Activated naive CD8-positive, alpha-beta T cell (primary cell): ENCODE measurements around the gene ZSCAN30.
"Not testable (repeated sequence)": the region's sequence is repeated elsewhere in the genome, so short reads cannot be mapped to it uniquely, and the experiment has no call there.

ENCODE experiments used
- H3K27ac Mint-ChIP-seq: one replicate; pipeline ENCODE4 v1.8.0; 2021; ENCODE audit warnings: mixed read lengths
- H3K27me3 Mint-ChIP-seq: one replicate; pipeline ENCODE4 v1.8.0; 2021; ENCODE audit warnings: mixed read lengths
- H3K36me3 Mint-ChIP-seq: one replicate; pipeline ENCODE4 v1.8.0; 2021; ENCODE audit warnings: mixed read lengths
- H3K4me1 Mint-ChIP-seq: one replicate; pipeline ENCODE4 v1.8.0; 2021; ENCODE audit warnings: low read depth, mixed read lengths
- H3K4me3 Mint-ChIP-seq: one replicate; pipeline ENCODE4 v1.8.0; 2021; ENCODE audit warnings: mild to moderate bottlenecking, mixed read lengths
- H3K9me3 Mint-ChIP-seq: one replicate; pipeline ENCODE4 v1.8.0; 2021; ENCODE audit warnings: low read depth, mixed read lengths

The ZSCAN30 gene

DNA sequence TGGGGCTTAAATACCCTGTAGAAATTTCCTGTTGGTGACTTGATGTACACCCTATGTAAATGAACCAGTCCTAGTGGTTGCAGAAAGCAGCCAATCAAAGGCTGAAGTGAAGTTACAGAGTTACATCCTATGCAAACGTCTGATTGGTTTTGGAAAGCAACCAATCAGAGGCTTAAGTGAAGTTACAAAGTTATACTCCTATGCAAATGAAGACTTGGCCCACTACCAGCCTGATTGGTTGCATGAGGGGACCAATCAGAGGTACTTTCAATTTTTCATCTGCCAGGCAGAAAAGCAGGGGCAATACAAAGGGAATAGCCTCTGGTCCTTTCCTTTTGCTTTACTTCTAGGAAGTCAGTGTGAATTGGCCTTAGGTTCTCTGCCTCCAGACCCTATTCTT, 62.8 kb downstream of the ZSCAN30 start:
- peaks cover 3% of the 10 kb centered on the region for H3K4me1 Mint-ChIP-seq
- H3K27me3 Mint-ChIP-seq: no peaks in the 10 kb centered on the region
- H3K27ac Mint-ChIP-seq: no peak overlapping the region
- H3K4me3 Mint-ChIP-seq: no peak overlapping the region
- no peaks in the 10 kb centered on the region for H3K9me3 Mint-ChIP-seq
- H3K36me3 Mint-ChIP-seq: no peaks in the 10 kb centered on the region

DNA sequence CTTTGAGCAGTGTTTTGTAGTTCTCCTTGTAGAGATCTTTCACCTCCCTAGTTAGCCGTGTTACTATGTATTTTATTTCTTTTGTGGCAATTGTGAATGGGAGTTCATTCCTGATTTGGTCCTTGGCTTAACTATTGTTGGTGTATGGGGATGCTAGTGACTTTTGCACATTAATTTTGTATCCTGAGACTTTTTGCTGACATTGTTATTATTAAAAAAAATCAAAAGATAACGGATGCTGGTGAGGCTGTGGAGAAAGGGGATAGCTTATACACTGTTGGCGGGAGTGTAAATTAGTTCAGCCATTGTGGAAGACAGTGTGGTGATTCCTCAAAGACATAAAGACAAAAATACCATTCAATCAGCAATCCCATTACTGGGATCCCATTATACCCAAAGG, 66.2 kb downstream of the ZSCAN30 start:
- no peak overlapping the region for H3K4me3 Mint-ChIP-seq
- no peak overlapping the region for H3K27ac Mint-ChIP-seq
- no peaks in the 10 kb centered on the region for H3K9me3 Mint-ChIP-seq
- H3K27me3 Mint-ChIP-seq: no peaks in the 10 kb centered on the region
- no peaks in the 10 kb centered on the region for H3K36me3 Mint-ChIP-seq
- H3K4me1 Mint-ChIP-seq: no peaks in the 10 kb centered on the region

DNA sequence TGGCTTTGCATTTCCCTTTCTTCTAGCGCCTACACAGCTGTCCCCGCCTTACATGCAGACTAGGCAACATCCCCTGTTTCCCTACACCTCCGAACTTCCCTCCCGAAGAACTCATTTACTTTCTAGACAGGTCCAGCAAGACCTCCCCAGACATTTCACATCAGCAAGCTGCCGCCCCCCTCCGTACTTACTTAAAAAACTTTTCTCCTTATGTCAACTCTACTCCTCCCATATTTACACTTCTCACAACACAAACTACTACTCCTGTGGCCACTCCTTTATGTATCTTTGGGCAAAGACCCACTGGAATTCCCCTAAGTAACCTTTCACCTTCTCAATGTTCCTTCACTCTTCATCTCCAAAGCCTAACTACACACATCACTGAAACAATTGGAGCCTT, 69.6 kb downstream of the ZSCAN30 start:
- H3K4me3 Mint-ChIP-seq: no peak overlapping the region
- no peaks in the 10 kb centered on the region for H3K27me3 Mint-ChIP-seq
- no peaks in the 10 kb centered on the region for H3K36me3 Mint-ChIP-seq
- no peak overlapping the region for H3K27ac Mint-ChIP-seq
- no peaks in the 10 kb centered on the region for H3K4me1 Mint-ChIP-seq
- H3K9me3 Mint-ChIP-seq: no peaks in the 10 kb centered on the region

DNA sequence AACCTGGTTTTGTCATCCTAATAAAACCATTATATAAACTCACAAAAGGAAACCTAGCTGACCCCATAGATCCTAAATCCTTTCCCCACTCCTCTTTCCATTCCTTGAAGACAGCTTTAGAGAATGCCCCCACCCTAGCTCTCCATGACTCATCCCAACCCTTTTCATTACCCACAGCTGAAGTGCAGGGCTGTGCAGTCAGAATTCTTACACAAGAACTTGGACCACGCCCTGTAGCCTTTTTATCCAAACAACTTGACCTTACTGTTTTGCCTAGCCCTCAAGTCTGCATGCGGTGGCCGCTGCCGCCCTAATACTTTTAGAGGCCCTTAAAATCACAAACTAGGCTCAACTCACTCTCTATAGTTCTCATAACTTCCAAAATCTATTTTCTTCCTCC, 70.7 kb downstream of the ZSCAN30 start:
- not testable (repeated sequence) for H3K27ac Mint-ChIP-seq, H3K9me3 Mint-ChIP-seq, H3K4me1 Mint-ChIP-seq, H3K36me3 Mint-ChIP-seq, H3K4me3 Mint-ChIP-seq, H3K27me3 Mint-ChIP-seq

DNA sequence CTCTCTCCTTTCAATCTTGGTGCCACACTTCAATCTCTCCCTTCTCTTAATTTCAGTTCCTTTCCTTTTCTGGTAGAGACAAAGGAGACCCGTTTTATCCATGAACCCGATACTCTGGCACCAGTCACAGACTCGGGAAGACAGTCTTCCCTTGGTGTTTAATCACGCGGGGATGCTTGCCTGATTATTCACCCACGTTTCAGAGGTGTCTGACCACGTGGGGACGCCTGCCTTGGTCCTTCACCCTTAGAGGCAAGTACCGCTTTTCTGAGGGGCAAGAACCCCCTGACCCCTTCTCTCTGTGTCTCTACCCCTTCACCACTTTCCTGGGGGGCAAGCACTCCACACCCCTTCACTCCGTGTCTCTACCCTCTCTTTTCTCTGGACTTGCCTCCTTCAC, 73.4 kb downstream of the ZSCAN30 start:
- not testable (repeated sequence) for H3K9me3 Mint-ChIP-seq, H3K36me3 Mint-ChIP-seq, H3K4me1 Mint-ChIP-seq, H3K27me3 Mint-ChIP-seq, H3K4me3 Mint-ChIP-seq, H3K27ac Mint-ChIP-seq

DNA sequence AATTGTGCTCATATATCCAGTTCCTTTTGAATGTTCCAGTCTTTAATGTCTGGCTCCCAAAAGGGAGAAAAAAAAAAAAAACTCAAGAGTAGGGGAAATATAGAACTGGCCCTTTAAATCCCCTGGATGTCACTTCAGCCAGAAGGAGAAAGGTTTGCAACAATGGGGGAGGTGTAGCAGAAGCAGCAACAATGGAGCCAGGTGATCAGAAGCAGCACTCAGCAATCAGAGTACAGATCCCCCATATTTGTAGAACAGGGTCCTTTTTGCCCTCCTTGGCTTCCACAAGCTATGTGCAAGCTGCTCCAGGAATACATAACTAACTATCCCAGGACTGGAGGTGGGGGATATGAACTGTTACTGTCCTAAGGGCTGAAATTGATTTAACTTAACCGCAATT, 75.0 kb downstream of the ZSCAN30 start:
- Mint-ChIP-seq H3K27me3 (no peaks in the 10 kb centered on the region), H3K4me1 (no peaks in the 10 kb centered on the region), H3K4me3 (no peak overlapping the region), H3K36me3 (no peaks in the 10 kb centered on the region), H3K9me3 (no peaks in the 10 kb centered on the region), H3K27ac (no peak overlapping the region)

DNA sequence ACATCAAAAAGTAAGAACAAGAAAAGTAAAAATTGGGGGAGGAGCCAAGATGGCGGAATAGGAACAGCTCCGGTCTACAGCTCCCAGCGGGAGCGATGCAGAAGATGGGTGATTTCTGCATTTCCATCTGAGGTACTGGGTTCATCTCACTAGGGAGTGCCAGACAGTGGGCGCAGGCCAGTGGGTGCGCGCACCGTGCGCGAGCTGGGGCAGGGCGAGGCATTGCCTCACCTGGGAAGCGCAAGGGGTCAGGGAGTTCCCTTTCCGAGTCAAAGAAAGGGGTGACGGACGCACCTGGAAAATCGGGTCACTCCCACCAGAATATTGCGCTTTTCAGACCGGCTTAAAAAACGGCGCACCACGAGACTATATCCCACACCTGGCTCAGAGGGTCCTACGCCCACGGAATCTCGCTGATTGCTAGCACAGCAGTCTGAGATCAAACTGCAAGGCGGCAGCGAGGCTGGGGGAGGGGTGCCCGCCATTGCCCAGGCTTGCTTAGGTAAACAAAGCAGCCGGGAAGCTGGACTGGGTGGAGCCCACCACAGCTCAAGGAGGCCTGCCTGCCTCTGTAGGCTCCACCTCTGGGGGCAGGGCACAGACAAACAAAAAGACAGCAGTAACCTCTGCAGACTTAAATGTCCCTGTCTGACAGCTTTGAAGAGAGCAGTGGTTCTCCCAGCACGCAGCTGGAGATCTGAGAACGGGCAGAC, 84.1 kb downstream of the ZSCAN30 start:
- H3K27ac Mint-ChIP-seq, H3K9me3 Mint-ChIP-seq, H3K4me1 Mint-ChIP-seq, H3K4me3 Mint-ChIP-seq, H3K36me3 Mint-ChIP-seq, H3K27me3 Mint-ChIP-seq: not testable (repeated sequence)

DNA sequence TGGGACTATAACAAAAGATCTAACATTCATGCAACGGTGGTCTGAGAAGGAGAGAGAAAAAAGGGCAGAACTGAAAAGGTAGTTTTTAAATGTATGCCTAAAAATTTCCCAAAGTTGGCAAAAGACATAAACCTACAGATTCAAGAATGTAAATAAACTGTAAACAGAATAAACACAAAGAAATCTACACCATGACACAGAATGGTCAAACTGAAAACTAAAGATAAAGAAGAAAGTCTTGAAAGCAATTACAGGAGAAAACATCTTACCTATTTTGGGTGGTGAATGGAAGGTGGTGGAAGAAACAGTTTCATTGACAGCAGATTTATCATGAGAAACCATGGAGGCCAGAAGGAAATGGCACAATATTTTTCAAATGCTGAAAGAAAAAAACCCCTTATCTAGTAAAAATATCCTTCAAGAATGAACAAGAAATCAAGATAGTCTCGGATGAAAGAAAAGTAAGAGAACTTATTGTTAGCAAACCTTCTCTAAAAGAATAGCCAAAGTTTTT, 84.8 kb downstream of the ZSCAN30 start:
- no peaks in the 10 kb centered on the region for H3K36me3 Mint-ChIP-seq

DNA sequence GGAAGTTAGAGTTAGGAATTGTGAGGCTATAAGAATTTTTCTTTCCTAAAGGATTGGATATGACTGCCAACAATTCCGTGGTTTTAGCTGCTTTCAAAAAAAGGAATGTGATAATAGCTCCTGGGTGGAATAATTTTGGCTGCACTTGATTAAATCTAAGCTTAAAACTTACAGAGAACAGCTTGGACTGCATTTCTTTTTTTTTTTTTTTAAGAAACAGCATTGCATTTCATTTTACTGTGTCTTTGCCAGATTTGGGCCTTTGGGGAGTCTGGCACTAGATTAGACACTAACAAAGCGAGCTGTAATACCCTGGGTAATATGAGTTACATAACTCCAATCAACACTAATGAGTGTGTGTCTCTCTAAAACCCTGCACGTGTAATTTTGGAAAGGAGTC, 87.0 kb downstream of the ZSCAN30 start:
- peaks cover 10% of the 10 kb centered on the region for H3K9me3 Mint-ChIP-seq

More for the DNA sequence above, 84.8 kb downstream of the ZSCAN30 start:
- Mint-ChIP-seq H3K27ac (no peak overlapping the region), H3K4me1 (no peaks in the 10 kb centered on the region), H3K4me3 (no peak overlapping the region), H3K27me3 (no peaks in the 10 kb centered on the region), H3K9me3 (peaks cover 10% of the 10 kb centered on the region)

DNA sequence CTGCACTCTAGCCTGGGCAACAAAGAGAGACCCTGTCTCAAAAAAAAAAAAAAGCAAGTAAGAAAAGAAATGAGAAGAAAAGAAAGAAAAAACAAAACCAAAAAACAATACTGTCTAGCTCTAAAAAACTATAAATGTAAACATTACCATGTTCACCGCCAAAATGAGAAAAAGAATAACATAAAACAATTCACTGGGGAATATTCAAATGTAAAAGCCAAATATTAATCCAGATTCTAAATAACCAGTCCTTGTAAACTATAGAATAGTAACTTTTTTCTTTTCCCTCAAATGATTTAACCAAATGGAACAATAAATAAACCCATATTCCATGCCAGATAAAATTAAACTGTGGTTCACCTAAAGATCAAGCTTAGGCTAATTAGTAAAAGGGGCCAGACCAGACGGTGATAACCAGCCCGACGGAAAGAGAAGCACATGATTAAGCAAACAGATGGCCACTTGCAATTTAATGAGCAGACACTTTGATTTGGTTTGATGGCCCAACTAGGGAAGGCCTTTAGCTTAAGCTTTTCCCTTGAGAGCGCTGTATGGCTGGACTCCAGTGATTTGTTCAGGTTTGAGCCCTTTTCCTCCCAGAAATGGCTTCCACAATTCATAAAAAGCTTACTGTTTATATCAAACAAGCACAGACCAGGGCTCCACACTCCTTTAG, 88.6 kb downstream of the ZSCAN30 start:
- H3K4me1 Mint-ChIP-seq: no peaks in the 10 kb centered on the region
- H3K36me3 Mint-ChIP-seq: no peaks in the 10 kb centered on the region
- no peaks in the 10 kb centered on the region for H3K27me3 Mint-ChIP-seq
- no peak overlapping the region for H3K4me3 Mint-ChIP-seq
- H3K27ac Mint-ChIP-seq: no peak overlapping the region
- H3K9me3 Mint-ChIP-seq: peaks cover 10% of the 10 kb centered on the region

More for the DNA sequence above, 87.0 kb downstream of the ZSCAN30 start:
- H3K4me3 Mint-ChIP-seq: no peak overlapping the region
- no peaks in the 10 kb centered on the region for H3K36me3 Mint-ChIP-seq
- no peaks in the 10 kb centered on the region for H3K27me3 Mint-ChIP-seq
- no peaks in the 10 kb centered on the region for H3K4me1 Mint-ChIP-seq
- H3K27ac Mint-ChIP-seq: no peak overlapping the region
